Stimulated activated CD8-positive, alpha-beta memory T cell treated with anti-CD3 and anti-CD28 coated beads, Interleukin-12 subunit alpha, Interleukin-12 subunit beta, amount 100 ng/mL, for 1 hour (primary cell): Measurements from ENCODE around the gene CELA1.
"Not testable (repeated sequence)": the region's sequence is repeated elsewhere in the genome, so short reads cannot be mapped to it uniquely, and the experiment has no call there.

Experiments
- DNase-seq: peaks from one replicate; pipeline ENCODE4 v3.0.0-alpha.2; 2020; ENCODE audit warnings: low read depth

The CELA1 gene

DNA sequence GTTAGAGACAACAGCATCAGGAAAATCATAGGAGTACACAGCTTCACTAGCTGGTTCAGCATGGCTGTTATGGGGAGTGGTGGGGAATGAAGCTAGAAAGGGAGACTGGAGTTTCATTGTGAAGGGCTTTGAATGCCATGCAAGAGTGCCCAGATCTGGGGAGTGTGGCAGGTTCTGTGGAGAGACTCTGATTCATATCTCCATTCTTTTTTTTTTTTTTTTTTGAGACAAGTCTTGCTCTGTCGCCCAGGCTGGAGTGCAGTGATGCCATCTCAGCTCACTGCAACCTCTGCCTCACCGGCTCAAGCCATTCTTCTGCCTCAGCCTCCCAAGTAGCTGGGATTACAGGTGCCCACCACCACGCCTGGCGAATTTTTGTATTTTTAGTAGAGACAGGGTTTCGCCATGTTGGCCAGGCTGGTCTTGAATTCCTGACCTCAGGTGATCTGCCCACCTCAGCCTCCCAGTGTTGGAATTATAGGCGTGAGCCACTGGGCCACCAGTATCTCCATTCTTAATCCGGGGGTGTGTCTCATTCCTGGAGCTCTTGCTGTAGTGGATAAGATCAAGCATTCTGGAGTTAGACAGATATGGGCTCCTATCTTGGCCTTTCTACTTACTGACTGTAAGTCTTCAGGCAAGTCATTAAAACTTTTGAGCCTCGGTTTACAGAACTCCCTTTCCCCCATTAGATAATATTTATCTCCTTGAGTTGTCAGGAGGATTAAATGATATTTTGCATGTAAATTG is 28.2 kb downstream of the CELA1 start:
- not testable (repeated sequence) for DNase-seq

DNA sequence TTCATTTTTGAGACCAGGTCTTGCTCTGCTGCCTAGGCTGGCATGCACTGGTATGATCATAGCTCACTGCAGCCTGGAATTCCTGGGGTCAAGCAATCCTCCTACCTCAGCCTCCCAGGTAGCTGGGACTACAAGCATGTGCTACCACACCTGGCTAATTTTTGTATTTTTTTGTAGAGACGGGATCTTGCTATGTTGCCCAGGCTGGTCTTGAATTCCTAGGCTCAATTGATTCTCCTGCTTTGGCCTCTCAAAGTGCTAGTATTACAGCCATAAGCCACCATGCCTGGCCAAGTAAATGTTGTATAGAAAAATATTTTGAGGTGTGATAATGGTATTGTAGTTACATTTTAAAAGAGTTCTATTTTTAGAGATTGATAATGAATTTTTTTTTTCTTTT is 35.1 kb downstream of the CELA1 start:
- no peak for DNase-seq

DNA sequence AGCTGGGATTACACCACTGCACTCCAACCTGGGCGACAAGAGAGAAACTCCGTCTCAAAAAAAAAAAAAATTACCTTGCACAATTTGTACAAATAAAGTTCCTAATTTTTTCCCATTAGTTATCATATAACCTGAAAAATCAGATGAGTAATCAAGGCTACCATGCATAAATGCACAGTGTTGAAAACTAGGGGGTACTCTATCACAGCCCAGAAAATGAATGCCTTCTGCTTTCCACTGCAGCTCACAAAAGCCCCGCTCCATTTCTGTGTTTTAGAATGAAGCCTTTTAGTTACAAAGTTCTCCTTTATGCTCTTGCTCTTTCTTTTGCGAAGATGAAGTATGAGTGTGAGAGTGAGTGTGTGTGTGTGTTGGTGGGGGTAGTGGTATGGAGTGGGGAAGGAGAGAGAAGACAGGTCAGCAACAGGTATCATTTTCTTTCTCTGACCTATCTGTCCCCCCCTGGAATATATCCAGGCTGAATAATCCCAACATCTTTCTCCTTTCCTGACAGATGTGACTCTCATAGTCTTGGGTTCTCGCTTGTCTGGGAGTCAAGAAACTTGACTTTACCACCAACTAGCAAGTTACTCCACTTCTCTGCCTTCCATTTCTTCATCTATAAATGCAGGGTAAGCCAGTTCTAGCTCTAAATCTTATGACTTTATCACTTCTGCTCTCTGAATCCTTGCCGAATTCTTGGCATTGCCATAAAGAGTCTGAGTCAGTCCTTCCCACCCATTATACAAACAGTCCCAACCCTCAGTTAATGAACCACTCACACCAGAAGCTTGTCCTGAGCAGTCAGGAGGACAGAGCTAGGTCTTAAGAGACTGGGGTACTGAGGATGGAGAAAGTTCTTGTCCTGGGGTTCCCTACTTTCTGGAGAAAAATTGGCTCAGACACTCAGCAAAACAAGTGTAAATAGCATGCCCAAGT is 38.6 kb downstream of the CELA1 start:
- DNase-seq, result no peak

DNA sequence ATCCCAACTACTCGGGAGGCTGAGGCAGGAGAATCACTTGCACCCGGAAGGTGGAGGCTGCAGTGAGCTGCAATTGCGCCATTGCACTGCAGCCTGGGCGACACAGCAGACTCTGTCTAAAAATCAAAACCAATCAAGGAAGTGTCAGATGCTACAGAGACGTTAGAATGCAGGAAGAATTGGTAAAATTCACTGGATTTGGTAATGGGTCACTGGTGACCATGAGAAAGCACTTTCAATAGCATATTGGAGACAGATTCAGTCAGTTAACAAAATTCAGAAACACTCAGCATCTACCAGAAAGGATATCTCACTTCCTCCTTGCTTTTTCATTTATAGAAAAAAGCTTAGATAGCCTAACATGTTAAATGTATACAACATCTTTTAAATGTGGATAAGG is 40.0 kb downstream of the CELA1 start:
- no peak for DNase-seq

DNA sequence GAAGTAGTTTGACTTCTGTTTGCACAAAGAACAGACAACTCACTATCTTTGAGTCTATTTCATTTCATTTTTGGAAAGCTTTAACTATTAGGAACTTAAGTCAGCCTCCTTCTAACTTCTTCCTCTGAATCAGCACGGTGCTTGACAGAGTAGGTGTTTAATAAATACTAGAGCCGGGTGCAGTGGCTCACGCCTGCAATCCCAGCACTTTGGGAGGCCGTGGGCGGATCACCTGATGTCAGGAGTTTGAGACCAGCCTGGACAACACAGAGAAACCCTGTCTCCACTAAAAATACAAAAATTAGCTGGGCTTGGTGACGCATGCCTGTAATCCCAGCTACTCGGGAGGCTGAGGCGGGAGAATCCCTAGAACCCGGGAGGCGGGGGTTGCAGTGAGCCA is 45.7 kb downstream of the CELA1 start:
- DNase-seq, result not testable (repeated sequence)

DNA sequence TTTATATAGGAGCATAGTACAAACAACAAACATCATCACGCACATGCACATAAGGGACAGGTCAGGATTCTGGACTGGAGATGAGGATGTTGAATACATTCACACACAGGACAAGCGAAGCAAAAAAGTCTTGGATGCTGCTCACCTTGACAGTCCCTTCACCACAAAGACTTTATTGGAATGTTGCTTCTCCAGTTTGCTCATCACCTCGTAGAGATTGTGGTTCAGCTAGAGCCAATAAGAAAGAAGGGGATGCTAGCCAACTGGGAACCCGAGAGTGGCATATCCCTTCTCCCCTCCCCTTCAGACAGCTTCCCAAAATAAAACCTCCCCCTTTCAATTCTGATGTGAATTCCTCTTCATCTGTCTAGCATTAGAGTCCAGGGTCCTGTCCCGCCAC is 50.8 kb downstream of the CELA1 start:
- no peak for DNase-seq

DNA sequence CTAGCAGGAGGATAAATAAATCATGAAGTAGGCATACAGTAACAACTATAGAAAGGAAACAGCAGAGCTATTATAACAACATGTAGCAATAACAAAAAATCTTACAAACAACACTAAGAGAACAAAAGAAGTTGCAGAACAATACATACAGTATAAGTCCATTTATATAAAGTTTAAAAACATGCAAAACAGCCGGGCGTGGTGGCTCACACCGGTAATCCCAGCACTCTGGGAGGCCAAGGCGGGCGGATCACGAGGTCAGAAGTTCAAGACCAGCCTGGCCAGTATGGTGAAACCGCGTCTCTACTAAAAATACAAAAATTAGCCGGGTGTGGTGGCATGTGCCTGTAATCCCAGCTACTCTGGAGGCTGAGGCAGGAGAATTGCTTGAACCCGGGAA is 52.4 kb downstream of the CELA1 start:
- not testable (repeated sequence) for DNase-seq

DNA sequence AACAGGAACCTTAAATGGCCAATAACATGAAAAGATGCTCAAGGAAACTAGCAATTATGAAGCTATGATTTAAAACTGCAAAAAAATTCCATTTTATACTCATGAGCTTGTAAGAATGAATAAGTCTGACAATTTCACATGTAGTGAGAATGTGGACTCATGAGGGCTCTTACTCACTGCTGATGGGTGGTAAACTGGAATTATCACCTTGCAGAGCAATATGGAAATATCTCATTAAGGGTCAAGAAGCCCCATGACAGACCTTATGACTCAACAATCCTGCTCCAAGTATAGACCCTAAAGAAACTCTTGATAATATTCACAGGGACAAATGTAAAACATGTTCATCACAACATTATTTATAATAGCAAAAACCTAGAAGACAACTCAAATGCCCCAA is 52.8 kb downstream of the CELA1 start:
- no peak for DNase-seq

DNA sequence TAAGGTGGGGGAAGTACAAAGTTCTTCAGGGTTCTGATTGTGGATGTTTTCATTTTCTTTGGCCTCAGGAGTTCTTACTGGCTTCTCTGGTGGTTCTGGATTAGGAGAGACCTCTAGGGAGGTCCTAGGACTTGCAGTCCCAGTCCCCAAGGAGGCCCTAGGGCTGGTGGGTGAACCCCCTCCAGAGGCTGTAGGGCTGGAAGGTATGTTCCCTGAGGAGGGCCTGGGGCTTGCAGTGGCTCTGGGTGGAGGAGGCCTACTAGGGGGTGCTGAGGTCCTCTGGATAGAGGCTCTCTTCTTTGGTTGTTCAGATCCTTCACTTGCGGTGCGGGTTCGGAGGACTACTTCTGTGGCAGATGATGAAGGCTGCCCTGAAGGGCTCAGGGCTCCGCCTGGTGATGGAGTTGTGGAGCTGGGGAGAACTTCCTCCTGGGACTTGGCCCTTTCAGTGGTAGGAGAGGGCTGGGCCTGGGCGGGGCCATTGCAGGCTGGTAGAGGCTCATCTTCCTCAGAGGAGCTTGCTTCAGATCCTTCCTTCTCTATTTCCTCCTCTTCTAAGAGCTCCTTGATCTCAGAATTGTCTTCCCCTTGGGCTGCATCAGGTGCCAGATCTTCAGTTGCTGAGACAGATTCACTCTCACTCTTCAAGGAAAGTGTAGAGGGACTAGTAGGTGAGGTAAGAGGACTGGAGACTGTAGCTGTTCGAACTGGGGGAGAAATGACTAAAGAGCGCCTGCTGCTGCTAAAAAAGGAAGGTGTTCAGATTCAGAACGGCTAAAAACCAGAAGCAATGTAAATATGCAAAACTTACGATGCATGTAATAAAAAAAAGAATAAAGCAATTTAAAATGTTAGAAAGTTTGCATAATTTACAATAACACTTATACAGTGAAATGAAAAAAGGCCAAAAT is 54.6 kb downstream of the CELA1 start:
- not testable (repeated sequence) for DNase-seq

DNA sequence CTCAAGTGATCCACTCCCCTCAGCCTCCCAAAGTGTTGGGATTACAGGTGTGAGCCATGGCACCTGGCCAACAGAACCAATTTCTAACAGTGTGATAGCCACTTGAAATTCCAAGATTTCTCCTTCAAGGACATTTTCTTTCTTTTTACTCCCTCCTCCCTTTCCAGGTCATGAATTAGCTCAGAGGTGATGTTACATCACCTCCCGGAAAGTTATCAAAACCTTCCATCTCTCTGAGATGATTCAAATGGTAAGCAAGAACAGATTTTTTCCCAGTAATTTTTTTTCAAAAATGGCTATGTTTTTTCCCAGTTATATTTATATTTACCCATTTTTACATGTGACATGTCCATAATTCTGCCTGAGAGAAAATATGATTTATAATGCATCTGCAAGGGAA is 60.6 kb downstream of the CELA1 start:
- no peak for DNase-seq

DNA sequence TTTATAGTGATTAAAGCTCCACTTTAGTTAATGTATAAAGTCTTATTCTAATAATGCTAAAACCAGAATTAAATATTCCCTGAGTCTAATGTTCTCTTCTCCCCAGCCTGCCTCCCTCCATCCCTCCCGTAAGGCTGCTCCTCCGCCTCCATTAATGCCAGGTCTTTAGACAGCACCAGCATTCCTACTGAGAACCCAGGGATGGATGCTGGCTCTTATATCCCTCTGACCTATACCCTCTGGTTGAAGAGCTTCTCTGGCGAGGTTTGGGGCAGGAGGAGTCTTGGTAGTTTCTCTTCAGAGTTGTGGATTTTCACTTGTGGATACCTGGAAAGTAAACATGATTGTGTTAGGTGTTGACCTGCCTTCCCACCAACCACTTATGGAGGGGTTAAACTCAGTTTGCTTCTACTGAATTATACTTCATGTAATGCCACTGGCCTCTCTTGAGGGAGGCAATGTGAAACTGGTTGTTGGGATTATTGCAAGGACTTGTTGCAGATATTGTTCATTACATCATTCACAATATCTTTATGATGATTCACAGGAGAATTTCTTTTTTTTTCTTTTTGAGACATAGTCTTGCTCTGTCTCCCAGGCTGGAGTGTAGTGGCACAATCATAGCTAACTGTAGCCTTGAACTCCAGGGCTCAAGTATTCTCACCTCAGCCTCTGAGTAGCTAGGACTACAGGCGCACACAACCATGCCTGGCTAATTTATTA is 65.1 kb downstream of the CELA1 start:
- DNase-seq, result no peak
